ENCODE measurements around the gene STAT4.

The STAT4 gene

GRCh38 chr2:191029280-191029950, 121.4 kb downstream of the STAT4 start:
- TF ChIP-seq CTCF (IDR thresholded peaks at IDR 0.05; ENCODE audit: insufficient read depth, missing control alignments), result no peak
- DNase-seq (ENCODE audit: insufficient read length, low spot score) (no peak), FAIRE-seq (no peak)

- no peak for FAIRE-seq
- TF ChIP-seq CTCF (IDR thresholded peaks at IDR 0.05; ENCODE audit: insufficient read depth, missing control alignments), result no peak
- DNase-seq (ENCODE audit: insufficient read length, low spot score), result no peak
These were observed 124.4 kb downstream of the STAT4 start for GRCh38 chr2:191026377-191026776.

- no peak for FAIRE-seq
- no peak for TF ChIP-seq CTCF (IDR thresholded peaks at IDR 0.05; ENCODE audit: insufficient read depth, missing control alignments)
- DNase-seq (ENCODE audit: insufficient read length, low spot score), result no peak
These were observed 125.7 kb downstream of the STAT4 start for GRCh38 chr2:191025135-191025534.

GRCh38 chr2:191023235-191023679, 127.5 kb downstream of the STAT4 start:
- FAIRE-seq (no peak), DNase-seq (ENCODE audit: insufficient read length, low spot score) (no peak)

GRCh38 chr2:191020742-191021381, 129.9 kb downstream of the STAT4 start:
- no peak for TF ChIP-seq CTCF (IDR thresholded peaks at IDR 0.05; ENCODE audit: insufficient read depth, missing control alignments)
- no peak for DNase-seq (ENCODE audit: insufficient read length, low spot score)
- FAIRE-seq, result no peak

More at GRCh38 chr2:191023235-191023679, 127.5 kb downstream of the STAT4 start:
- TF ChIP-seq CTCF (IDR thresholded peaks at IDR 0.05; ENCODE audit: insufficient read depth, missing control alignments), result no peak

- no peak for TF ChIP-seq CTCF (IDR thresholded peaks at IDR 0.05; ENCODE audit: insufficient read depth, missing control alignments)
- DNase-seq (ENCODE audit: insufficient read length, low spot score) (peak; percentile 95), FAIRE-seq (no peak)
These were observed 130.5 kb downstream of the STAT4 start for GRCh38 chr2:191020221-191020741.

GRCh38 chr2:191019376-191019775, 131.4 kb downstream of the STAT4 start:
- DNase-seq (ENCODE audit: insufficient read length, low spot score) (no peak), FAIRE-seq (no peak)
- TF ChIP-seq CTCF (IDR thresholded peaks at IDR 0.05; ENCODE audit: insufficient read depth, missing control alignments), result no peak
